ENCODE data around the gene SIGLEC1. TPM values are rescaled to one million over a fixed set of nuclear protein-coding genes. Genes with fewer than 3 reads are reported as not detected.

The SIGLEC1 gene
- total RNA-seq, 1 donor from 2014 or later, result not detected

GRCh38 chr20:3745686-3746173, 33.3 kb upstream of the SIGLEC1 start:
- no peak for DNase-seq (ENCODE audit: low read depth)
- no peak for TF ChIP-seq CTCF (conservative IDR thresholded peaks at IDR 0.05; ENCODE audit: low read depth, low read length)
- H3K4me3 ChIP-seq (ENCODE audit: low read depth, low read length), result no peak overlapping the region

- no peak overlapping the region for H3K4me3 ChIP-seq (ENCODE audit: low read depth, low read length)
- no peak for DNase-seq (ENCODE audit: low read depth)
- no peak for TF ChIP-seq CTCF (conservative IDR thresholded peaks at IDR 0.05; ENCODE audit: low read depth, low read length)
Observed at GRCh38 chr20:3744806-3745685, 32.6 kb upstream of the SIGLEC1 start.

- no peak overlapping the region for H3K4me3 ChIP-seq (ENCODE audit: low read depth, low read length)
- no peak for DNase-seq (ENCODE audit: low read depth)
- TF ChIP-seq CTCF (conservative IDR thresholded peaks at IDR 0.05; ENCODE audit: low read depth, low read length), result no peak
Observed at GRCh38 chr20:3744037-3744436, 31.6 kb upstream of the SIGLEC1 start.

- H3K4me3 ChIP-seq (ENCODE audit: low read depth, low read length), result no peak overlapping the region
- DNase-seq (ENCODE audit: low read depth), result no peak
- no peak for TF ChIP-seq CTCF (conservative IDR thresholded peaks at IDR 0.05; ENCODE audit: low read depth, low read length)
Observed at GRCh38 chr20:3743251-3743650, 30.9 kb upstream of the SIGLEC1 start.

- DNase-seq (ENCODE audit: low read depth), result no peak
- H3K4me3 ChIP-seq (ENCODE audit: low read depth, low read length), result no peak overlapping the region
- no peak for TF ChIP-seq CTCF (conservative IDR thresholded peaks at IDR 0.05; ENCODE audit: low read depth, low read length)
Observed at GRCh38 chr20:3741836-3742458, 29.5 kb upstream of the SIGLEC1 start.

- TF ChIP-seq CTCF (conservative IDR thresholded peaks at IDR 0.05; ENCODE audit: low read depth, low read length), result no peak
- no peak for DNase-seq (ENCODE audit: low read depth)
- no peak overlapping the region for H3K4me3 ChIP-seq (ENCODE audit: low read depth, low read length)
Observed at GRCh38 chr20:3740615-3741301, 28.4 kb upstream of the SIGLEC1 start.
